ENCODE results near the gene SLC6A18.

Gene SLC6A18

DNA sequence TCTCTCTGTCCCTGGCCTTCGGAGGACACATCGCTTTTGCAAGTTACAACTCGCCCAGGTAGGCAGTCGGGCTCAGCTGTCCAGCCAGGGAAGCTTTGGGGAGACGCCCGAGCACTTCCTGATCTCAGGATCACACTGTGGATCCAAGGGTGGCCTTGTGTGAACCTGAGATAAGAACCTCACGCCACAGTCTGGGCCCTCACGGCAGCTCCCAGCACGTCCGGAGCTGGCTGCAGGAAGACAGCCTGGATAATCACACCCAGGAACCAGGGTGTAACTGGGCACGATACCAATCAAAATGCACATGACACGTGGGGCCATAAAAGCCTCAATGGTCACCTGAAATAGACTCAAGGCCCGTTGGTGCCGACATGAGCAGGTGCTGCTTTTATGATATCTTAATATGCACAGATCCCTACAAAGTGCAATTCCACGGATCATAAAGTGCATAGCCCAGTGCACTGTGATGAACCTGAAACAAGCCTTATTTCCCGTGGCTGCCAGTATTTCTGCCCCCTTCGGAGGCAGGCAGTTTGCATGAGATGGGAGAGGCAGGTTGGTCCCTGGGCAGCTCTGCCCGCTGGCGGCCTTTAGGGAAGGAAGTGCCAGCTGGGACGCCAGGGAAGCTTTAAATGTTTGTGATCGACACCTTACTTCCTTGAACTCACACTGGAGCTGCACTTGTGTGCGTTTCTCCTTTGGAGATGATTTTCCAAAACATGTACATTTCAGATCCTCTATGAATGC lies 14.5 kb downstream of the SLC6A18 start:
- TF ChIP-seq, protein P1, sequence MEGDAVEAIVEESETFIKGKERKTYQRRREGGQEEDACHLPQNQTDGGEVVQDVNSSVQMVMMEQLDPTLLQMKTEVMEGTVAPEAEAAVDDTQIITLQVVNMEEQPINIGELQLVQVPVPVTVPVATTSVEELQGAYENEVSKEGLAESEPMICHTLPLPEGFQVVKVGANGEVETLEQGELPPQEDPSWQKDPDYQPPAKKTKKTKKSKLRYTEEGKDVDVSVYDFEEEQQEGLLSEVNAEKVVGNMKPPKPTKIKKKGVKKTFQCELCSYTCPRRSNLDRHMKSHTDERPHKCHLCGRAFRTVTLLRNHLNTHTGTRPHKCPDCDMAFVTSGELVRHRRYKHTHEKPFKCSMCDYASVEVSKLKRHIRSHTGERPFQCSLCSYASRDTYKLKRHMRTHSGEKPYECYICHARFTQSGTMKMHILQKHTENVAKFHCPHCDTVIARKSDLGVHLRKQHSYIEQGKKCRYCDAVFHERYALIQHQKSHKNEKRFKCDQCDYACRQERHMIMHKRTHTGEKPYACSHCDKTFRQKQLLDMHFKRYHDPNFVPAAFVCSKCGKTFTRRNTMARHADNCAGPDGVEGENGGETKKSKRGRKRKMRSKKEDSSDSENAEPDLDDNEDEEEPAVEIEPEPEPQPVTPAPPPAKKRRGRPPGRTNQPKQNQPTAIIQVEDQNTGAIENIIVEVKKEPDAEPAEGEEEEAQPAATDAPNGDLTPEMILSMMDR (IDR thresholded peaks at IDR 0.05; ENCODE audit: insufficient read depth, missing control alignments): no peak
- DNase-seq (ENCODE audit: insufficient read length, low spot score): no peak
- no peak for FAIRE-seq

DNA sequence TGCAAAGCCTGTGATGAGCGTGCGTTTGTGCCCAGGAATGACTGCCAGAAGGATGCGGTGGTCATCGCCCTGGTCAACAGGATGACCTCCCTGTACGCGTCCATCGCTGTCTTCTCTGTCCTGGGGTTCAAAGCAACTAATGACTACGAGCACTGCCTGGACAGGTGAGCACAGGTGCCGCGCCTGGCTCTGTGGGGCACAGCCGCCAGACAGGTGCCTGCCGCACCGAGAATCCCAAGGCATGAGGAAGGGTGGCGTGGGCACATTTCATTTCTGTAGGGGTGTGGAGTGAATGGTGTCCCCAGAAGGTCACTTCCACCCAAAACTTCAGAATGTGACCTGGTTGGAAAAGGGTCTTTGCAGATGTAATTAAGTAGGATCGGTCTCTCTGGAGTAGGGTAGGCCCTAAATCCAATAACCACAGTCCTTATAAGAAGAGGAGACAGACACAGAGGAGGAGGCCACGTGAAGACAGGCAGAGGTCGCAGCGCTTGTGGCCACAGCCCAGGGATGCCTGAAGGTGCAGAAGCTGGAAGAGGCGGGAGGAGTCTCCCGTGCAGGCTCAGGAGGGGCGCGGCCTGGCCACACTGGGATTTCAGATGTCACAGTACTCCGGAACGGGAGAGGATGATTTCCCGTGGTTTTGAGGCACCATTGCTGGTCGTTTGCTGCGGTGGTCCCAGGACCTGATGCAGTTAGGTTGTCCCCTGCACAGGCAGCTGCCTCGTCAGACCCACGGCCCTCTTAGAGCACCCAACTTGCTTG lies 15.5 kb downstream of the SLC6A18 start:
- DNase-seq (ENCODE audit: insufficient read length, low spot score) (no peak), FAIRE-seq (no peak)
- TF ChIP-seq, protein P1 (IDR thresholded peaks at IDR 0.05; ENCODE audit: insufficient read depth, missing control alignments): no peak

DNA sequence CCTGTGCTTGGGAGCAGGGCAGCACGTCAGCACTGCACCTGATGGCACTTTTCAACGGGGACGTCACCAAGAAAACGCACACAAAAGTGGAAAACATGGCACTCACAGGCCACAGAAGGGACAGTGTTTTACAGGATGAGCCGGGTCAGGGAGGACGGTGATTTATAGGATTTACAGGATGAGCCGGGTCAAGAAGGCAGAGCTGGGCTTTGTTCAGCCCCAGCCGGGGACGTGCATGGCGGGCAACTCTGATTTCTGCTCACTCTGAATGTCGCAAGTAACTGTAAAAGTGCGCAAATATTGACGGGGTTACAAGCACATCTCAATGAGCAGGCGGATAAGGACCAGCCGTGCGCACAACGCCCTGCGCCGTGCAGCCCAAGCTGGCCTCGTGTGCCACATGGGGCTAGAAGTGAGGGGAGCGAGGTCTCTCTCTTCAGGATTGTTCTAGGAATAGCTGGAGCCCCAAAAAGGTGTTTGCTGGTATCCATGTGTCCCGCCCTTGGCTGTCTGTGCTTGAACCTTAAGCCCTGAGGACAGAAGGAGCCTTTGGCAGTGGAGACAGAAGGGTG lies 16.4 kb downstream of the SLC6A18 start:
- TF ChIP-seq, protein P1 (IDR thresholded peaks at IDR 0.05; ENCODE audit: insufficient read depth, missing control alignments): no peak
- FAIRE-seq: no peak

DNA sequence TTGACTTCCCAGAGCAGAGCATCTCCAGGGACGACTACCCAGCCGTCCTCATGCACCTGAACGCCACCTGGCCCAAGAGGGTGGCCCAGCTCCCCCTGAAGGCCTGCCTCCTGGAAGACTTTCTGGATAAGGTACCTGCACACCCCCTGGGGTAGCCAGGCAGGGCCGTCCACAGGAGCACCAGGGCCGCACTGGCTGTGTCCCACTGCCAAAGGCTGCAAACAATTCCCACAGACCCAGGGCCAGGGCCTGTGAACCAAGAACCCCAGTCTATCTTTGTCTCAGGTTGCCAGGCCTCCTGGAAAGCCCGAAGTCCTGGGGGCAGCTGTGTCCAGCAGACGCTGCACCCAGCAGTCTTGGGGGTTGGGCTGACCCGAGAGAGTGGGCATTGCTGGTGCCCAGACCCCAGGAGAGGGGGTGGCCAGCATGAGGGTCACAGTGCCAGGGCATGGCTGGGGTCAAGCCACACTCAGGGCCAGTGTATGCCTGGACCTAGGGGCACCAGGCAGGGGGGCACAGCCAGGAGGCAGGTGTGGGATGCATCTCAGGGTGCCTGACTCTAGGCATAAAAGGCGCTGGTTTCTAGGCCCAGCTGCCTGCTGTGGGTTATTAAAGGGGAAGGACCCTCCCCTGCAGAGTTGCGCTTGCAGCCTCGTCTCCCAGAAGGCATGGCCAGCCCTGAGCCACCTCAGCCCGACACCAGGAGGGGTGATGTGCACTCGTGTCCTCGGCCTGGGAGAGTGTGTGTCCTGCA lies 17.7 kb downstream of the SLC6A18 start:
- FAIRE-seq: no peak
- DNase-seq (ENCODE audit: insufficient read length, low spot score): no peak
- TF ChIP-seq, protein P1 (IDR thresholded peaks at IDR 0.05; ENCODE audit: insufficient read depth, missing control alignments): no peak

More for the DNA sequence above, 16.4 kb downstream of the SLC6A18 start:
- no peak for DNase-seq (ENCODE audit: insufficient read length, low spot score)

DNA sequence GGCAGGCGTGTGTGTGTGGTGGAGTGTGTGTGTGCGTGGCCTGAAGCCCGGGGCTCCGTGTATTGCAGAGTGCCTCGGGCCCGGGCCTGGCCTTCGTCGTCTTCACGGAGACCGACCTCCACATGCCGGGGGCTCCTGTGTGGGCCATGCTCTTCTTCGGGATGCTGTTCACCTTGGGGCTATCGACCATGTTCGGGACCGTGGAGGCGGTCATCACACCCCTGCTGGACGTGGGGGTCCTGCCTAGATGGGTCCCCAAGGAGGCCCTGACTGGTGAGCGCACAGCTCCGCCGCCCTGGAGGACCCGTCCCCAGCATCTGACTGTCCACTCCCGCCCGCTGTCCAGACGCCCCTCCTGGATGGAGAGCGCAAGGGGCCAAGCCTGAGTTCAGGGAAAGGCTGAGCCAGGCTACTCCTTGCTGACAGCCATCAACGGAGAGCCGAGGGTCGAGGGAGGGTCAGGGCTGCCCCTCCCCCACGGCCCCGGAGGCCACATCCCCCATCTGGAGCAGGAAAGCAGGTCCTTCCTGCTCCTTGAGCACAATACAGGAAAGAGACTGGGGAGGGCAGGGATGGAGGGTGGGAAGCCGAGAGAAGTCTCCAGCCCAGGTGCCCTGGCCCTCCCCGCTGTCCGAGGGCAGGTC lies 18.4 kb downstream of the SLC6A18 start:
- TF ChIP-seq, protein P1 (IDR thresholded peaks at IDR 0.05; ENCODE audit: insufficient read depth, missing control alignments): no peak
- FAIRE-seq: no peak
- no peak for DNase-seq (ENCODE audit: insufficient read length, low spot score)

DNA sequence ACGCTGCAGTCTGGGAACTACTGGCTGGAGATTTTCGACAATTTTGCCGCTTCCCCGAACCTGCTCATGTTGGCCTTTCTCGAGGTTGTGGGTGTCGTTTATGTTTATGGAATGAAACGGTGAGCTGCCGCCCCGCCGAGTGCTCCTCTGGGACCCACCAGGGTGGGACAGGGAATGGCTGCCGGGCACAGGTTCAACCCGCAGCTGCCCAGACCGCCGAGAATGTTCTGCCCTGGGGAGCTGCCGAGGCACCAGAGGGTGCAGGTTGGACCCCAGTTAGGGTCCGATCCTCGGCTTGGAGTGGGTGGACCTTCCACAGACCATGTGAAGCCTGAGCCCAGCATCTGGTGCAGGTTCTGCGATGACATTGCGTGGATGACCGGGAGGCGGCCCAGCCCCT lies 19.1 kb downstream of the SLC6A18 start:
- FAIRE-seq: no peak
- DNase-seq (ENCODE audit: insufficient read length, low spot score): no peak
- TF ChIP-seq, protein P1 (IDR thresholded peaks at IDR 0.05; ENCODE audit: insufficient read depth, missing control alignments): no peak
